ENCODE data around the gene UTS2R.
A peak's percentile ranks its signal among the peaks of the same experiment; 100 is the strongest.

Gene UTS2R

DNA sequence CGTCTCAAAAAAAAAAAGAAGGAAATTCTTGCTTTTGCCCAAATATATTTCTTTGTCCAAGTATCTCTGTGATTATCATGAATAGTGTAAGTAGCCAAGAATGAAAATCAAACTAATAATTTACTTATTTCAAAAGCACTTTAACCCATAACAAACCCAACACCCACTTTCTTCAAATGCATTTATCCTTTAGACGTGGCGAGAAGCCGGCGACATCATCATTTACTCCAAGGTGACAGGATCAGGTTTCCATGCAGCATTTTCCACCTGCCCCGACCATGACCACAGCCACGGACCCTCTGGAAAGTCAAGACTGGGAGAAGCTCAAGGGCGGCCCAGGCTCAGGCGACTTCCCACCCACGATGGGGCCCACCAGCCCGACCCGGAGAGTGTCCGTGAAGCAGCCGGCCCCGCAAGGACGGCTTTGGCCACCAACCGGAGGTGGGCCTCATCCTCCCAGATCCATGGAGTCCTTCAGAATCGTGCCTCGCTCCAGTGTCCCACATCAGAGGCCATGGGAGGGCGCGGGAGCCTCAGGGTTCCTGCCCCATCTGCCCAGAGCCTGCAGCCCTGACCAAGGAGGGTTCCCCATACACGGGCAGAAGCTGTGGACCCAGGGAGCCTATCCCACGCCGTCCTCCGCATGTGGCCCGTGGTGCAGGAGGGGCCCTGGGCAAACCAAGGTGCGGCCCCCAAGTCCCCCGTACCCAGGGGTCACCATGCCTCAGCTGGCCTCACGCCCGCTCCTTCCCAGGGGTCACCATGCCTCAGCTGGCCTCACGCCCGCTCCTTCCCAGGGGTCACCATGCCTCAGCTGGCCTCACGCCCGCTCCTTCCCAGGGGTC lies 18.7 kb downstream of the UTS2R start:
- TF ChIP-seq, protein P1, sequence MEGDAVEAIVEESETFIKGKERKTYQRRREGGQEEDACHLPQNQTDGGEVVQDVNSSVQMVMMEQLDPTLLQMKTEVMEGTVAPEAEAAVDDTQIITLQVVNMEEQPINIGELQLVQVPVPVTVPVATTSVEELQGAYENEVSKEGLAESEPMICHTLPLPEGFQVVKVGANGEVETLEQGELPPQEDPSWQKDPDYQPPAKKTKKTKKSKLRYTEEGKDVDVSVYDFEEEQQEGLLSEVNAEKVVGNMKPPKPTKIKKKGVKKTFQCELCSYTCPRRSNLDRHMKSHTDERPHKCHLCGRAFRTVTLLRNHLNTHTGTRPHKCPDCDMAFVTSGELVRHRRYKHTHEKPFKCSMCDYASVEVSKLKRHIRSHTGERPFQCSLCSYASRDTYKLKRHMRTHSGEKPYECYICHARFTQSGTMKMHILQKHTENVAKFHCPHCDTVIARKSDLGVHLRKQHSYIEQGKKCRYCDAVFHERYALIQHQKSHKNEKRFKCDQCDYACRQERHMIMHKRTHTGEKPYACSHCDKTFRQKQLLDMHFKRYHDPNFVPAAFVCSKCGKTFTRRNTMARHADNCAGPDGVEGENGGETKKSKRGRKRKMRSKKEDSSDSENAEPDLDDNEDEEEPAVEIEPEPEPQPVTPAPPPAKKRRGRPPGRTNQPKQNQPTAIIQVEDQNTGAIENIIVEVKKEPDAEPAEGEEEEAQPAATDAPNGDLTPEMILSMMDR (IDR thresholded peaks at IDR 0.05; ENCODE audit: low read depth, low read length) = no peak
- H3K36me3 ChIP-seq = peaks cover 37% of the 10 kb centered on the region
- H3K27ac ChIP-seq = peak overlapping the region; percentile 67
- H3K9me3 ChIP-seq (ENCODE audit: severe bottlenecking) = no peaks in the 10 kb centered on the region
- no peak for DNase-seq
- H3K4me3 ChIP-seq (ENCODE audit: low read depth, low read length) = no peak overlapping the region
- H3K27me3 ChIP-seq (ENCODE audit: insufficient read depth, low read depth, severe bottlenecking) = no peaks in the 10 kb centered on the region

DNA sequence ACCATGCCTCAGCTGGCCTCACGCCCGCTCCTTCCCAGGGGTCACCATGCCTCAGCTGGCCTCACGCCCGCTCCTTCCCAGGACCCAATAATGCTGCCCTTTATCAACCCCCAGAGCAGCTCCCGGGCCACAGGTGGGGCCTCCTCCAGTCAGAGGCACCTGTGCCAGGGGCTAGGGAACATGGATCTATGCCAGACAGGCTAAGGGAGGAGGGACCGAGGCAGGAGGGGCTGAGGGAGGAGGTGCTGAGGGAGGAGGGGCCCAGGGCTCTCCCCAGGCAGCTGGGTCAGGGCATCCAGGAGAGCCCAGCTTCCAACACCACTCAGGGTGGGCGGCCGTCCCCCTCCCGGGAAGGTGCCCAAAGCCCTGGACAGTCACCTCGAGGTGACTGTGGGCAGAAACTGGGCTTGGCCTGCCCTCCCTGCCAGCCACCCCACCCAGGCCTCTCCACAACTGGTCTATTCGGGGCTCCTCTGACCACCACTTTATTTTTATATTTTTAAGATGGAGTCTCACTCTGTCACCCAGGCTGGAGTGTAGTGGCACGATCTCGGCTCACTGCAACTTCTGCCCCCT lies 19.4 kb downstream of the UTS2R start:
- H3K27me3 ChIP-seq (ENCODE audit: insufficient read depth, low read depth, severe bottlenecking) = no peaks in the 10 kb centered on the region
- TF ChIP-seq, protein P1 (IDR thresholded peaks at IDR 0.05; ENCODE audit: low read depth, low read length) = no peak
- no peaks in the 10 kb centered on the region for H3K9me3 ChIP-seq (ENCODE audit: severe bottlenecking)
- H3K4me3 ChIP-seq (ENCODE audit: low read depth, low read length) = no peak overlapping the region
- H3K36me3 ChIP-seq = peaks cover 37% of the 10 kb centered on the region
- H3K27ac ChIP-seq = 0 out of 2 replicates have a peak overlapping the region, but pooled peaks have one; percentile 11
- DNase-seq = no peak

DNA sequence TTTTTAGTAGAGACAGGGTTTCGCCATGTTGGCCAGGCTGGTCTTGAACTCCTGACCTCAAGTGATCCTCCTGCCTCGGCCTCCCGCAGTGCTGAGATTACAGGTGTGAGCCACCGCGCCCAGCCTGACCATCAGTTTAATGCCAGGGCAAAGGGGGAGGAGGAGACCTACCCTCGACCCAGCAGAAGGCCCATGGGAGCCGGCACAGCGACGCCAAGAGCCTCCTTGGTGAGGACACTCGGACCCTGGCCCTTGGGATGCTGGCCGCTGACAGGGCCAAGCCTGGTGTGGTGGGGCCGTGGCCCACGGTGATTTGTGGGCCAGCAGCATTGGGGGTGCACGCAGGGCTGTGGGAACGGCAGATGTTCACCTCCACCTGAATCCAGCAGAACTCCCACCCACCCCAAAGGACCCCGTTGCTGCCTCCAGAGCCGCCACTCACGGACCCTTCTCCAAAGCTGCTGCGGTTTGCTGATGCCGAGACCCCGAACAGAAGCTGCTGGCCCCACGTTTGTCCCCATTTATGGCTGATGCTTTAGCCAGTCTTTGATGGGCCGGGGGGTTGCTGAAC lies 20.0 kb downstream of the UTS2R start:
- no peak for DNase-seq
- Histone ChIP-seq H3K27ac (no peak overlapping the region), H3K27me3 (ENCODE audit: insufficient read depth, low read depth, severe bottlenecking) (no peaks in the 10 kb centered on the region), H3K36me3 (peaks cover 37% of the 10 kb centered on the region), H3K9me3 (ENCODE audit: severe bottlenecking) (no peaks in the 10 kb centered on the region), H3K4me3 (ENCODE audit: low read depth, low read length) (no peak overlapping the region)
- TF ChIP-seq, protein P1 (IDR thresholded peaks at IDR 0.05; ENCODE audit: low read depth, low read length) = no peak

DNA sequence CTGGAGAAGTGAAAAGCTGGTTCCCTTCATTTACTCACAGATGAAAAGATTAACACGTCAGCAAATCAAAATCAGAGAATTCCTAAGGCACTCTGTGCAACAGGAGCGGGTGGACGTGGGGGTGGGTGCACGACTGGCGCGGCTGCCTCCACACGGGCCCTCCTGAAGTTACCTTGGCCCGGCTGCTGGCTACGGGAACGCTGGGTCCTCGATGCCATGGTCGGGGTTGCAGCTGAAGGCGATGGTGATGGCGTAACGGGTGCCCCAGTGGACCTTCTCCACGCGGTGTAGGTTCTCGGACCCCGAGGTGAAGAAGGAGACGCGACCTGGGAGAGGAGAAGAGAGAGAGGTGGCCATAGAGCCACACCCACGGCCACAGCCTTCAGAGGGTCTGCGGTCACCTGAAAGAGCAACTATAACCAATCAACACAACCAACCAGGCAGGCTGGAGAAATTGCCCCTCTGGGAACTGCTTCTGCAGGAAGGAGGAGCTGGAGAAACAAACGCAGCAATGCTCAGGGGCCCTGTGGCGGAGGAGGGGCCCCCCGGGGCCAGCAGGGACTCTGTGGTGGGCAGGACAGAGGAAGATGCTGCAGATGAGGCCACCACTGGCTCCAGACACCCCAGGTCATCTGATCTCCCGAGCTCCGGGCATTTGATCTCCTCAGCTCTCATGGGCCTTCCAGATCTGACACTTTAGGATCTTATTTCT lies 20.8 kb downstream of the UTS2R start:
- Histone ChIP-seq H3K27ac (no peak overlapping the region), H3K4me3 (ENCODE audit: low read depth, low read length) (no peak overlapping the region), H3K36me3 (peaks cover 37% of the 10 kb centered on the region), H3K27me3 (ENCODE audit: insufficient read depth, low read depth, severe bottlenecking) (no peaks in the 10 kb centered on the region), H3K9me3 (ENCODE audit: severe bottlenecking) (no peaks in the 10 kb centered on the region)
- TF ChIP-seq, protein P1 (IDR thresholded peaks at IDR 0.05; ENCODE audit: low read depth, low read length) = no peak
- no peak for DNase-seq

DNA sequence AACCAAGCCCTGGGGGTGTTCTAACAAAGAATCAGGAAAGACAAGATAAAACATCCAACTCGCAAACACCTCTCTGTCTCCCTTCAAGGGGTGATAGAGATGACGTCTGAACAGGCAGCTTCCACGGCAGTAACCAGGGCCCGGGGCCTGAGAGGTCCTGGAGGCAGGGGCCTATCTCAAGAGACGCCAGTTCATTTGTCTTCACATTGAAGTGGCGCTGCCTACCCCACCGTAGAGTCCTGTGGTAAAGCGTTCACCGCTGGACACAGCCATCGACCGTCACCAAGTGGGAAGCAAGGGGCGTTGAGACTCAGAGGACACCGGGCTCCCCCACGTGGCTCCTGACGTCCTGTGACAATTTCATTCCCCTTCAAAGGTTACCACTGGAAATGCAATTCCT lies 21.4 kb downstream of the UTS2R start:
- H3K27me3 ChIP-seq (ENCODE audit: insufficient read depth, low read depth, severe bottlenecking) = no peaks in the 10 kb centered on the region

More for the DNA sequence above, 21.4 kb downstream of the UTS2R start:
- DNase-seq = no peak
- Histone ChIP-seq H3K27ac (no peak overlapping the region), H3K9me3 (ENCODE audit: severe bottlenecking) (no peaks in the 10 kb centered on the region), H3K4me3 (ENCODE audit: low read depth, low read length) (no peak overlapping the region), H3K36me3 (peaks cover 42% of the 10 kb centered on the region)
- TF ChIP-seq, protein P1 (IDR thresholded peaks at IDR 0.05; ENCODE audit: low read depth, low read length) = no peak

Data from WERI-Rb-1 (cell line).